DMS 273 (cell line): ENCODE measurements around the gene CSF3.
A peak's percentile ranks its signal among the peaks of the same experiment; 100 is the strongest.

ENCODE experiments used
- DNase-seq: peaks from one replicate; lab custom pipeline; 2025; ENCODE audit not compliant: unreplicated experiment; lab: John Stamatoyannopoulos, UW

The CSF3 gene

DNA sequence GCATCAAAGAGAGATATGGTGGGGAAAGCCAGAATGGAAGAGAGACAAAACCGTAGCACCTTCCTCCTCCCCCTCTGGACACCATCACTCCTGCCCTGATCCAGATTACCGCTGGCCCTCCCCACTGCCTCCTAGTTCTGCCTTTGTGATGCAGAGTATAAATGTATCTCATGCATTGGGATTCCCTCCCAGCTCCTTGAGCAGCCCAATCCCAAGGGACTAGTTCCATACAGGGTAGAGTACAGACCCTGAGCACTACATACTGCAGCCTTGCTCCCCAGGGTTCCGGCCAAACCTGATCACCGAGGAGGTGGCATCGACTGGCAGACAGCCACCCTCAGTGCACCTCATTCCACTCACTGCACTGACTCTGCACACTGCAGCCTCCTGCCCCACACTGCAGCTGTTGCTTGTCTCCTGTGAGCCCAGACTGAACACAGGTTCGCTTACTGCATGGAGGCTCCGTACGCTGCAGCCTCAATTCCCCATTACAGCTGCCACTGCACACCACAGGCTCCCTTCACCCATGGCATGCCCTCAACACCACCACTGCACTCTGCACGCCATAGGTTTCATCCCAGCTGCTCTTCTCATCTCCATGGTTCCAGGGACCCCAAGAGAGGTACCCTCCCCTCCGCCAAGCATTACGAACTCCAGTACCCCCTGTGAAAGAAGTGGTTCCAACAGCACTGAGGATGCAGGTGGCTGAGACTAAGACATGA is 45.8 kb downstream of the CSF3 start:
- peak; percentile 33 for DNase-seq

DNA sequence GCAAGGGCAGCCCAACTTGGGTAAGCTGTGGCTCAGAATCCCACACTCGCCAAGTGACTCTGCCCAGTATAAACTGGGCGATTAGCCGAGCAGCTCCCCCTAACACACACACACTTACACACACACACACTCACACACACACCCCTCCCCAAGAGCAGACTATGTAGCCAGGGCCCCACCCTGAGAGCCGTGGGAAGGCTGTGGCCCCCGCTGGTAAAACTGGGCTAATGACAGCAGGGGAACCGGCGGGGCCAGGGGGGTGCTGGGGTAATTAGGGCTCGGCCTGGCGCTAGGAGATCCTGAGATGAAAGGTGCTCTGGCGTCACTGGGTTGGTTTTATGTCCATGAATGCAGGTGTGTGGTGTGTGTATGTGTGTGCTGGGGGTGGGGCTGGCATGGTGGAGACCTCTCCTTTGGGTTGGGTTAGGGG is 46.4 kb downstream of the CSF3 start:
- no peak for DNase-seq

GRCh38 chr17:40062329-40063186 is 47.3 kb downstream of the CSF3 start, which contains the start of gene THRA:
TSS of gene THRA (plus strand) at chr17:40062965. CDS start at chr17:40074489, 11,524 bp downstream.
- DNase-seq = peak; percentile 87

GRCh38 chr17:40063187-40063771 is 48.0 kb downstream of the CSF3 start:
- peak; percentile 50 for DNase-seq

- no peak for DNase-seq
These were observed 48.8 kb downstream of the CSF3 start for GRCh38 chr17:40063901-40064531.

- DNase-seq = no peak
These were observed 49.9 kb downstream of the CSF3 start for GRCh38 chr17:40064971-40065768.

GRCh38 chr17:40065769-40066510 is 50.7 kb downstream of the CSF3 start:
- no peak for DNase-seq
